ENCODE data around the gene AXIN1.

GRCh38 chr16:361341-361871, 8.9 kb upstream of the AXIN1 start:
- TF ChIP-seq HDAC2 (IDR thresholded peaks at IDR 0.05) (no peak), RFX5 (IDR thresholded peaks at IDR 0.05) (no peak), EP300 (IDR thresholded peaks at IDR 0.05) (no peak), HOXB5 (CRISPR knock-in tag; IDR thresholded peaks at IDR 0.05) (no peak), CTCF (IDR thresholded peaks at IDR 0.05) (no peak), POLR2A (IDR thresholded peaks at IDR 0.05; ENCODE audit: low read length) (no peak), JUNB (IDR thresholded peaks at IDR 0.05) (no peak), PHF8 (IDR thresholded peaks at IDR 0.05; ENCODE audit: borderline replicate concordance, low read depth) (no peak), MAX (IDR thresholded peaks at IDR 0.05) (no peak)
